Body of pancreas (tissue), 4 donors: ENCODE data around the gene CCDC50.
A peak's percentile ranks its signal among the peaks of the same experiment; 100 is the strongest.

Experiments
- CTCF ChIP-seq, 7 experiments: fragments of 450-650 bp in 4 of 7; fragments of 200-600 bp in 3 of 7; sonication (generic) in 3 of 7; IDR thresholded peaks; one replicate each; pipeline ENCODE4 v1.5.1; 2016 to 2019; ENCODE audit warnings: antibody characterized with exemption in 7 of 7
- POLR2A ChIP-seq, 3 donors: fragments of 450-650 bp; IDR thresholded peaks; one replicate each; pipeline ENCODE4 v1.6.1; 2016; ENCODE audit warnings: antibody characterized with exemption in 3 of 3, mild to moderate bottlenecking in 2 of 3

GRCh38 chr3:191328962-191329653 is at the start of gene CCDC50:
- no peak for TF ChIP-seq CTCF (IDR thresholded peaks at IDR 0.05)
- TF ChIP-seq POLR2A (IDR thresholded peaks at IDR 0.05) = peak; percentile 81 to 84 (median 83)
